Hematopoietic multipotent progenitor cell (in vitro differentiated cells): Measurements from ENCODE around the gene PRDM11. TPM values are rescaled to one million over a fixed set of nuclear protein-coding genes. Genes with fewer than 3 reads are reported as not detected.
A peak's percentile ranks its signal among the peaks of the same experiment; 100 is the strongest.

Source experiments
- DNase-seq, 3 donors: peaks; one replicate each; pipeline ENCODE4 v3.0.0-alpha.2; 2011 to 2015; ENCODE audit warnings: low read depth in 2 of 3, low spot score in 2 of 3
- total RNA-seq: library from RNA; depleted of rRNA; stranded (reverse); fragments of >200 nt; gene quantifications from one replicate; pipeline ENCODE4 v1.2.3, GENCODE V29; 2012

Gene PRDM11
- total RNA-seq, 1 donor = 18.0 TPM

GRCh38 chr11:45156741-45157140 lies 10.3 kb downstream of the PRDM11 start:
- no peak for DNase-seq

DNA sequence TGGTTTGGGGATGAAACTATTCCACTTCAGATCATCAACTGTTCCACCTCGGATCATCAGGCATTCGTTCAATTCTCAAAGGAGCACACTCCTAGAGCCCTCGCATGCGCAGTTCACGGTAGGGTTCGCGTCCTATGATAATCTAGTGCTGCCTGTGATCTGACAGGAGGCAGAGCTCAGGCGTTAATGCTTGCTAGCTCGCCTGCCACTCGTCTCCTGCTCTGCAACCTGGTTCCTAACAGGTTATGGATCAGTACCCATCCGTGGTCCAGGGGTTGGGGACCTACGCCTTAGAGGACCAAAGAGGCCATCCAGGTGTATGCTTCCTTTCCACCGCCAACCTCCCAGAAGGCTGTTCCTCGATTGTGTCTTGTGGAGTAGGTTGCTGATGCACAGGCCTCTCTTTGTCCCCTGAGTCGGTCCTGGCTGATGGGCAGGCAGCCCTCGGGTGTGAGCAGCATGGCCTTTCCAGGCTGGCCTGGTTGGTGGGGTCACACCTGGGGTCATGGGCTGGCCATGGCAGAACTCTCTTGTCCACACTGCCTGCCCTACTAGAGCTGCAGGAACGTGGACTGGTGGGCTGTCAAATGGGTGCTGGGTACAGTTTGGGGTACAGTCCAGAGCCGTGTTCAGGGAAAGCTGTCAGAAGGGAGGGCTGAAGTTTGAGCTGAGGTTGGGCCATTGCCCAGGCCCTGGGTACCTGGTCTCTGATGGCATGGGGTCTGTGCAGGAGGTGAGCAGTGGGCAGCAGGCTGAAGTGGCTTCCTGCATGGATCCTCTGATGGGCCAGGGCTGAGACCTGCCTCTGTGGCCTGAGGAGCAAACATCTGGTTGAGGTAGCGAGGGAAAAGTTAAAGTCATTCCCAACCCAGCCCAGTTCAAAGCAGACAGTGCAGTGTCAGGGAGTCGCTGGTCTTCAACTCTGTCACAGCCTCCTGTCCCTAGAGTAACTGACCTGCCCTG lies 11.1 kb downstream of the PRDM11 start:
- no peak for DNase-seq

- DNase-seq = no peak
Observed at GRCh38 chr11:45158210-45158731, 11.8 kb downstream of the PRDM11 start.

GRCh38 chr11:45158891-45159605 lies 12.6 kb downstream of the PRDM11 start:
- no peak for DNase-seq

DNA sequence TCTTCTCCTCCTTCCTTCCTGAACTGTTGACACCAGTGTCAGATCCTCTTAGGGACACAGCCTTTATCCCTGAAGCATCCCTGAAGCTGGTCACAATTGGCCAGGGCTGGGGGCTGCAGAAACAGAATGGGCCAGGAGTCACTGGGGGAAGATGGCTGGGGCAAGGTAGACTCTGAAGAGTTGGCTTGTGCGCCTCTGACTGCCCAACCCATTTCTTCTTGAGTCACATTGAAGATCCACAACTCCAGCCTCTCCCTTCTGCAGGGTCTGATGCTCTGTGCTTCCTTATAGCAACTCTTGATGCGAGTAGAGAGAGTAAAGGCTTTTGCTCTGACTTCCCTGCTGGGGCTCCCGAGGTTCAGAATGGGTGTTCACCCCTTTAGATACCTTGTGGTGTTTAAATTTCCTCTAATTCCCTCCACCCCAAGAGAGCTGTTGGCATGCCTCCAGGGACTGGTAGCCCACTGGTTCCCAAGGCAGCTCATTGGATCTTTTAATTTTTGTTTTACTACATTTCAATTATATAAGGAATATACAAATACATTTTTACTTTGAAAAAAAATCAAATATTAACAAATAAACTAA lies 13.4 kb downstream of the PRDM11 start:
- DNase-seq = no peak

DNA sequence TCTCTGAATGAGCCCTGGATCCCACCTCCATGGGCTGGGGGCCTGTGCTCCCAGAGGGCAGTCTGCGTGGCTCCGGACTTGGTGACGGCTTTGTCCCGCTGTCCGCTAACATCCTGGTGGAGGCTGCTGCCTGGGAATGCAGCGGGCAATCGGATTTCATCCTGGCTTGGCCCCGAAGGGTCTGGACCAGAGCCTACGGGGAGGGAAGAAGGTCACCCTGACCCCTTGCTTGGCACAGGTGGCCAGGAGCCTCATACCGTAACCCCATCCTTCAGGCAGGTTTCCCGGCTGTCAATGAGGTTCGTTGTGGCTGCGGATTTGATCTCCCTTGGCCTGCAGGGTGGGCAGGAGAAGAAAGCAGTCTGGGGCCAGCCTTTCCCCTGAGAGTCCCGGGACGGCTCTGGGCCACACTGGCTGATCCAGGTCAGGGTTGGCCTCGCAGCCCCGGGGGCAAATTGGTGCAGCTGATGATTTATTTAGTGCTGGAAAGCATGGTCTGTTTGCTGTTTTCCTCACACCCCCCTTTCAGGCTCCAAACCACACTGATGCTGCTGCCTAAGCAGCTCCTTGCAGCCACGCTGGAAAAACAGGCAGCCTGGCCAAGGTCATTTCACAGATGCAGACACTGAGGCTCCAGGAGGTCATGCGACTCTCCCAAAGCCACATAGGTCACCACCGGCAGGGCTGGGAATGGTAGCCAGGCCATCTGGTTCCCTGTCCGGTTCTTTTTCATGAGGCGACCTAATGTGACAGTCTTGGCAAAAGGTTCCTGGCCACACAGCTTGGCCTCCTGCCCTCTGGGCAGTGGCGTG lies 15.0 kb downstream of the PRDM11 start:
- DNase-seq = no peak

DNA sequence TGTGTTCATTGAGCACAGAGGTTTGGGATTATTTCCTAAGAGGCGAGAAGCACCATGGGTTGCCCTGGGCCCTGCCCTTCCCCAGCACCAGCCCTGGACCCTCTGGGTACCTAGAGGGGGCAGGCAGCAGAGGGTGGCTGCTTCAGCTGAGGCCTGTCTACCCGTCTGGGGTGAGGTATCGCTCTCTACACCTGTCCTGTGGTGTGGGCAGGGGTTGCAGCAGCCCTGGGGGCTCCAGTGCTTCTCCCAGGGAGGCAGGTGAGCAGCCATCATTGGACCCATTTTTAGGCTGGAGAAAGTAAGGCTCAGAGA lies 15.6 kb downstream of the PRDM11 start:
- DNase-seq = no peak

GRCh38 chr11:45162916-45163879 lies 16.8 kb downstream of the PRDM11 start:
- DNase-seq = no peak

DNA sequence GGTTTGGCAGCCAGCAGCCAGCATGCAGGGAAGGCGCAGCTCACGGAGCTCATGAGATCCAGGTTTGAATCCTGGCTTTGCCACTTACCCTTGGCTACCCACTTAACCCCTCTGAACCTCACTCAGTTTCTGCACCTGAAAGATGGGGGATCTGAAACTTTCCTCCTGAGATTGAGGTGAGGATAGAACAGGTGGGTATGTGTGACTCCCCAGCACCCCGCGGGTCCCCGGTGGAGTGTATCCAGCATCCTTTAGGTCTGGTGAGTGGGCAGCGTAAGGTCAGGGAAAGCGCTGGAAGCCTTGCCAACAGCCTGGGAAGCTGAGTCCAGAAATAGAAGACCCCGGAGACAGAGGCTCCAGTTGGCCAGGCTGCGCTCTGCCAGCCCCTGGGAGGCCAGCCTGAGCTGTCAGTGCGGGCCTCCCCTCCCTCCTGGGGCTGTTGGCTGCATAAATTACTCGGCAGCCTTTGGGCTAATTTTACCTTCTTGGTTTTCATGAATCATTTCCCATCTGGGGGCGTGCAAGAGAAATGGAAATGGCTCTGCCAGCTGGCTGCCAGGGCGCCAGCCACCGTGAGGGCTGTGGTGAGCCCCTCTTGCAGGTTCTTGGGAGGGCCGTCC lies 17.6 kb downstream of the PRDM11 start:
- peak in 2 of 3 donors; percentile 80 to 85 for DNase-seq

- DNase-seq = no peak
Observed at GRCh38 chr11:45165386-45165785, 18.9 kb downstream of the PRDM11 start.

DNA sequence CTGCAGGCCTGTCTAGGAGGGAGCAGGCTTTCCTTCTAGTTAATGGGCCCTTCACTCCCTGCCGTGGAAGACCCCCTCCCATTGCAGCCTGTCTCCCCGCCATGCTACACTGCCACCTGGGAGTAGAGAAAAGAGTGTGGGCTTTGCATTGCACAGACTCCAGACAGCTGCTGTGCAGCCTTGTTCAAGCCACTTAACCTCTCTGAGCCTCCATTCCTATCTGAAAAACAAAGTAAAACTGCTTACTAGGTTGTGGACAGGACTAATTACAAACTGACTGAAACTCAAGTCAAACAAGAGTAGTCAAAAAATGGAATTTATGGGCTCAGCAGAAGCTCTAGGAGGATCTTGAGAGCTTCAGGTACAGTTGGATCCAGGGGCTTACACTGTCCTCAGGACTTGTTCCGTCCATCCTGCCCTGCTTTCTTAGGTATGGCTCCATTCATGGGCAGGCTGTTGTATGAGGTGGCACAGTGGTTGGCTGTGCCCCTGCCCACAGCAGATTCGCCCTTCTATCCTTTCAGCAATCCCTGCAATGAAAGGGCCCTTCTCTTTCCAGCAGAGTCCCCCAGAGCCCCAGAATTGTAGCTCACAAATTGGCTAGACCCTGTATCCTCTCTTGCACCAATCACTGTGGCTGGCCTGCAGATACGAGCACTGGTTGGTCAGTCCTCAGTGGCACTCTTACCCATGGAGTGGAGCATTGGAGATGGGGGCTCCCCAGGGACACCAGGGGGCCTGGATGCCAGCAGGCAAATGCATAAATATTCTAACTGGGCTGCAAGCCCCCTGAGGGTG lies 19.6 kb downstream of the PRDM11 start:
- no peak for DNase-seq

DNA sequence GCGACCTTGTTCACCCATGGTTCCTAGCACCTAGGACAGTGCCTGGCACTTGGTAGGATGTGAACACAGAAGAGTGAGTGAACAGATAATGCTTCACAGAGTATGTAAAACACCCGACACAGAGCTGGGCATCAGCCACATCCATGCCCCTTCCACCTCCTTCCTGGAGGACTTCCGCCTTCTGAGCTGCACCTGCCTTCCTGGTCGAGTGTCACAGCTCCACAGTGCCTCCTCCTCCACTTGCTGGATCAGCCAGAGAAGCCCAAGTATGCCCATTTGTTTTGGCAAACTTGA lies 20.1 kb downstream of the PRDM11 start:
- no peak for DNase-seq

DNA sequence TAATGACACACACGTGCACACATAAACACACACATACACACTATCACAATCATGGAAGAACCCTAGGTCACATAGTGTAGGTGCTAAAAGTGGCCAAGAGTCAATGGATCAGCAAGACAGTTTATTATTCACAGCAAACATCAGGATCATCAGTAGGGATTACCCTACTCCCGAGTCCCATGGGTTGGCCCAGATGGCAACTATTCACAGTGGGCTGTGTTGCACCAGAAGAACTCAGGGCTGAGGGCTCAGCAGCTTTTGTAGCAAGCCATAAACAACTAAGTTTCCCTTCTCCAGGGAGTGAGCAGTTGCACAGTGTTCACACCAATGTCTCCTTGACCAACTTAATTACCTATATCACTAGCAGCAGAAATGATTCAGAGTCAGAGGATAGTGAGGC lies 20.8 kb downstream of the PRDM11 start:
- DNase-seq = no peak

- no peak for DNase-seq
Observed at GRCh38 chr11:45168366-45169130, 22.1 kb downstream of the PRDM11 start.

DNA sequence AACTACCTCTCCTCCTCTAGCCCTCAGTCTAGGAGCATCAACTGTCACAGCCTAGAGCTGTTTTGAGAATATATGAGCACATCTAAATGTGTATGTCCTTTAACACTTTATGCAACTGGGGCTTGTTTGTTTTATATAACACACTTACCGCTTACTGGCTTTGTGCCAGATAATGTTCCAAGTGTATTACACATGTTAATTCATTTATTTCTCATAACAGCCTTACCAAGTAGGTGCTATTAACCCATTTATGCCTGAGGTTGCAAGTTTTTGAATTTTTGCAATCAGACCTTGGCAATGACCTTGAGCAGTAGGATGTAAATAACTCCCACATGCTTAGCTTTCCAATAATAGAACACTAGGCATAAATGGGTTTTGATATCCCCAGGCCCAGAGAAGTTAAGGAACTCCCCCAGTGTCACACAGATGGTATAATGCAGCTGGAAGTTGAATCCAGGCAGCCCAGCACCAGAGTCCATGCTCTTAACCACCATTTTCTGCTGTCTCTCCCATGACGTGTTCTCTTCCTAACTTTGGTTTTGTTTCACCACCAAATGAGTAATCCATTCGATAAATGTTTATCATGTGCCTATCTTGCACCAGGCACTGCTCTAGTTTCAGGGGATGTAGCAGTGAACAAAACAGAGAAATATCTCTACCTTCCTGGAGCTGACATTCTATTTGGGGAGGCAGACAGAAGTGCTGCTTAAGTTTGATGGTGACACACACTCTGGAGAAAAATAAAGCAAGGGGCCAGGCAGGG lies 23.1 kb downstream of the PRDM11 start:
- DNase-seq = no peak

DNA sequence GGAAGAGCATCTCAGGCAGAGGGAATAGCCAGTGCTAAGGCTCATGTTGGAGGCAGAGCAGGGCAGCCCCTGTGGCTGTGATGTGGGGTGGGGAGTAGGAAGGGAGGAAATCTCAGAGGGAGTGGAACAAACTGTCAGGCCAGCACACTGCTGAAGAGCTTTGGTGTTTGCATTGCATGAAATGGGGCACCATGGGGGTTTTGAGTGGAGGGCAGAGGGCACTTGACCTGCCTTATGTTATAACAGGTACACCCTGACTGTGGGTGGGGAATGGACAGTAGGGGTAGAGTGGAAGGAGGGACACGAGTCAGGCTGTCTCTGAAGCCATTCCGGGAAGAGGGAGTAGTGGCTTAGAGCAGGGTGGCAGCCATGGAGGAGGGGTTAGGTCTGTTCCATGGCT lies 24.0 kb downstream of the PRDM11 start:
- no peak for DNase-seq

DNA sequence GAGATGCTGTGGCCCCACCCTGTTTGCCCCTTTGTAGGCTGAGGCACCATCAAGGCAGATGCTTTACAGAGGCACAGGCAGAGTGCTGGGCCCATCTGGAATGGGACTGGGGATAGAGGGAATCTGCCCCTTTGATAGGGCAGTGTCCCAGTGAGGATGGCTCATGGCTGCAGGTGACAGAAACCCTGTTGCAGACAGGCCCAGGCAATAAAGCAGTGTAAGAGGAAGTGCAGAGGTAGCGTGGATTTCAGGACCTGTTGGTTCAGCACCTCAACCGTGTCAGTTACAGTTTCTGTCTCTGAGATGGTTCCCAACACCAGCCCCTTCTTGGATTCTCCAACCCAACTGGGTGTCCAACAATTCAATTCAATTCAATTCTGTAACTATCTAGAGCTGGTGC lies 25.1 kb downstream of the PRDM11 start:
- DNase-seq = no peak
